GM12873 (cell line): ENCODE results near the gene KIF26B.

Experiments used
- TF ChIP-seq, protein P1 (sequence below): IDR thresholded peaks from 2 replicates; pipeline ENCODE4 v1.5.1; 2012; ENCODE audit warnings: low read depth, mild to moderate bottlenecking, moderate library complexity, low read length, control low read depth; ENCODE audit not compliant: insufficient read depth; ENCODE audit errors: missing control alignments

KIF26B gene

DNA sequence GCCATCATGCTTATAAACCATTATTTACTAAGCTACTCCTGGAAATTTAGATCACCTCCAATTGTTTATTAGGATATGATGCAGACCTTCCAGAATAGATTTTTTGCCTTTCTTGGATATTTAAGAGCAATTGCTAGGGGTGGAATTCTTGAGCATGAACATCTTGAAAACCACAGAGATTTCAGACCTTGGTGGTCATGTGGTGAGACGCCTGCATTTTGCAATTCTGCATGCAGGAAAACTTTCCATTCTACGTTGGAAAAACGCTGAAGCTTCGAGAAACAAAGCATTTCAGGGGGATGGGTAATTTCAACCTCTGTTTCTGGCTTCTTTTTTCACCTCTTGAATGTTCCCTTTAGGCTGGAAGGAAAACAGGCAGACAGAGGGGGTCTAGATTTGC, 596.3 kb downstream of the KIF26B start:
- TF ChIP-seq, protein P1, sequence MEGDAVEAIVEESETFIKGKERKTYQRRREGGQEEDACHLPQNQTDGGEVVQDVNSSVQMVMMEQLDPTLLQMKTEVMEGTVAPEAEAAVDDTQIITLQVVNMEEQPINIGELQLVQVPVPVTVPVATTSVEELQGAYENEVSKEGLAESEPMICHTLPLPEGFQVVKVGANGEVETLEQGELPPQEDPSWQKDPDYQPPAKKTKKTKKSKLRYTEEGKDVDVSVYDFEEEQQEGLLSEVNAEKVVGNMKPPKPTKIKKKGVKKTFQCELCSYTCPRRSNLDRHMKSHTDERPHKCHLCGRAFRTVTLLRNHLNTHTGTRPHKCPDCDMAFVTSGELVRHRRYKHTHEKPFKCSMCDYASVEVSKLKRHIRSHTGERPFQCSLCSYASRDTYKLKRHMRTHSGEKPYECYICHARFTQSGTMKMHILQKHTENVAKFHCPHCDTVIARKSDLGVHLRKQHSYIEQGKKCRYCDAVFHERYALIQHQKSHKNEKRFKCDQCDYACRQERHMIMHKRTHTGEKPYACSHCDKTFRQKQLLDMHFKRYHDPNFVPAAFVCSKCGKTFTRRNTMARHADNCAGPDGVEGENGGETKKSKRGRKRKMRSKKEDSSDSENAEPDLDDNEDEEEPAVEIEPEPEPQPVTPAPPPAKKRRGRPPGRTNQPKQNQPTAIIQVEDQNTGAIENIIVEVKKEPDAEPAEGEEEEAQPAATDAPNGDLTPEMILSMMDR: no peak

DNA sequence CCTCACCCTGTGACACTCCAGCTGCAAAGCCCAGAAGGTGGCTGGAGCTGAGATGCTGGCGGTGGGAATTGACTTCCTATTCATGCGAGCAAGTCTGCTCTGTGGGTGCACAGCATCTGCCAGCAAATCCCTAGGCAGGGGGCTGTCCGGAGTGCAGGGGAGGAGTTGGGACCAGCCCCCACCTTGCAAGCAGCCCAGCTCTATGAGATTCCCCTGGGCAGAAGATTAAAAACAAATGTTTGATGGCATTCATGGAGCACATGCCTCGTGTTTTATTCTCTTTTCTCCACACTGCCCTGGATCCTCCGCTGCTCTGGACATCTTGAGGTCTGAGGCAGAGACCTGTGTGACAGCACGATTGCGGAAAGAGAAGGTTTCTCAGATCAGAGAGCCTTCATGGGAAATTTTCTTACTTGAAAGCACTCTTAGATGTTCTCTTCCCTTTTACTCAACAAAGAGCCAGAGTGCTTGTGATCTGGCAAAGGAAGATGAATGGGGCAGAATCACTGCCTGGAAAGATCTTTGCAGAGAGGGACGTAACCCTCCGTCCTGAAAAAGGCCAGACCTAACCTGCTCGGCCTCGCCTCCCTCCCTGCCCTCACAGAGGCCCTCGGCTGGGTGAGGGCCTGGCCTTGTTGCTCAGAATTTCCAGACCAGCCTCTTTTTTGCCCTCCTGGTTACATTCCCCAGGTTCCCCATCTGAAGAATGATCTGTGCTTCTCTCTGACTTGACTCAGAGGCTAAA, 597.1 kb downstream of the KIF26B start:
- TF ChIP-seq, protein P1: no peak

DNA sequence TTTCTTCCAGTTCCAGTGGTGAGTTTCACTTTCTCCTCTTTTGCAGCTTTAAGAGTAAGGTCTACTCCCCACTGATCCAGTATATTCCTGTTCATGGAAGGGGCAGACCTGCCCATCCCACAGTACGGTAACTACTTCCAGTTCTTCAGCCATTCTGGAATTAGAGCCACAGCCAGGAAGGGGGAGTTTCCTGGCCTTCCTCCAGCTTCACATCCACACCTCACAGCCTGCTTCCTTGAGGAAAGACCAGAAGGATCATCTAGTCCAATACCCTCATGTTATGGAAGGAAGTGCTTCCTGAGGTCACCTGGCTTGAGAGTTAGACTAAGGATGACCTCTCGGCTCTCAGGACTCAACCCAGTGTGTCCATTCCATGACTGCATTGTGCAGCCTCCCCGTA, 597.8 kb downstream of the KIF26B start:
- TF ChIP-seq, protein P1: no peak

DNA sequence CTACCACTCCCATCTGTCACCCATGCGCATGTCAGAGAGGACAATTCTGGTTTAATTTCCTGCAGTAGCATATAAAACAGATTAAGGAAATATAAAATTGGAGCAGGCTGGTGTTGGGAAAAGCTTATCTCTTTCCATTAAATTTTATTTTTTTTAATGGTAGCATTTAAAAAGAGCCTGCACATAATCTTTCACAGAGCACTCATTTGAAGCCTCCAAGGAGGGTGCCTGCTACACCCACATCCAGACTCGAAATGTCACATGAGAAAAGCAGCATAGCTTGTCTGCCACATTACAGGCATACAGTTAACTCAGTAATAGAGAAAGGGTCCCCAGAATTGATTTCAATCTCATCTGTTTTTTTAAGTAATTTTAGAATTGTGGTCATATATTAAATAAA, 599.0 kb downstream of the KIF26B start:
- TF ChIP-seq, protein P1: no peak

DNA sequence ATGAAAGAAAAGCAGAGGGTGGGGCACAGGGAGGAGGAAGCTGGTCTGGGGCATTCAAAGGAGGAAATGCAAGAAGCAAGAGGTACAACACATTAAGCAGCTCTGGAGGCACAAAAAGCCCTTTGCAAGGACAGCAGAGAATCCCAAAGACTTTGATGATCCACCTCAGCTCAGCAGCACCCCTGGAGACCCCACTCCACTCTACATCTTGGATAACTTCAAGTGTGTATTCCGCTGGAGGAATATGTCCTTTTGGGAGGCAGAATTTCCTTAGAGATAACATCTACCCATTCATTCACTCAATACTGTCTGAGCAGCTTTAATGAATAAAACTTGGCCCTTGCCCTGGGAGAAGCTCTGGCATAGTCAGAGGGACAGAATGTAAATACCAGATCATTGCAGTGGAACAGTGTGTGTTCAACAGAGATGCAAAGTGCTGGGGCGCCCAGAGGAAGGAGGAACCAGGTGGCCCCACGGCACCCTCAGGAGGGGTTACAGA, 599.7 kb downstream of the KIF26B start:
- TF ChIP-seq, protein P1: no peak
